ENCODE measurements around the gene C9orf72. TPM values are rescaled to one million over a fixed set of nuclear protein-coding genes. Genes with fewer than 3 reads are reported as not detected.

The C9orf72 gene, protein sequence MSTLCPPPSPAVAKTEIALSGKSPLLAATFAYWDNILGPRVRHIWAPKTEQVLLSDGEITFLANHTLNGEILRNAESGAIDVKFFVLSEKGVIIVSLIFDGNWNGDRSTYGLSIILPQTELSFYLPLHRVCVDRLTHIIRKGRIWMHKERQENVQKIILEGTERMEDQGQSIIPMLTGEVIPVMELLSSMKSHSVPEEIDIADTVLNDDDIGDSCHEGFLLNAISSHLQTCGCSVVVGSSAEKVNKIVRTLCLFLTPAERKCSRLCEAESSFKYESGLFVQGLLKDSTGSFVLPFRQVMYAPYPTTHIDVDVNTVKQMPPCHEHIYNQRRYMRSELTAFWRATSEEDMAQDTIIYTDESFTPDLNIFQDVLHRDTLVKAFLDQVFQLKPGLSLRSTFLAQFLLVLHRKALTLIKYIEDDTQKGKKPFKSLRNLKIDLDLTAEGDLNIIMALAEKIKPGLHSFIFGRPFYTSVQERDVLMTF
- 3.4 to 5.2 TPM (median 4.3 TPM) in 5 replicates for total RNA-seq (2022; extraction: Qiagen RNA extraction)

DNA sequence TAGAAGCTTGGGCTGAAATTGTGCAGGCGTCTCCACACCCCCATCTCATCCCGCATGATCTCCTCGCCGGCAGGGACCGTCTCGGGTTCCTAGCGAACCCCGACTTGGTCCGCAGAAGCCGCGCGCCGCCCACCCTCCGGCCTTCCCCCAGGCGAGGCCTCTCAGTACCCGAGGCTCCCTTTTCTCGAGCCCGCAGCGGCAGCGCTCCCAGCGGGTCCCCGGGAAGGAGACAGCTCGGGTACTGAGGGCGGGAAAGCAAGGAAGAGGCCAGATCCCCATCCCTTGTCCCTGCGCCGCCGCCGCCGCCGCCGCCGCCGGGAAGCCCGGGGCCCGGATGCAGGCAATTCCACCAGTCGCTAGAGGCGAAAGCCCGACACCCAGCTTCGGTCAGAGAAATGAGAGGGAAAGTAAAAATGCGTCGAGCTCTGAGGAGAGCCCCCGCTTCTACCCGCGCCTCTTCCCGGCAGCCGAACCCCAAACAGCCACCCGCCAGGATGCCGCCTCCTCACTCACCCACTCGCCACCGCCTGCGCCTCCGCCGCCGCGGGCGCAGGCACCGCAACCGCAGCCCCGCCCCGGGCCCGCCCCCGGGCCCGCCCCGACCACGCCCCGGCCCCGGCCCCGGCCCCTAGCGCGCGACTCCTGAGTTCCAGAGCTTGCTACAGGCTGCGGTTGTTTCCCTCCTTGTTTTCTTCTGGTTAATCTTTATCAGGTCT lies at the start of gene C9orf72:
C9orf72 (minus strand) TSS at position 564 of the 716 bp plus-strand sequence. CDS start 6,361 bp downstream, outside the sequence.

DNA sequence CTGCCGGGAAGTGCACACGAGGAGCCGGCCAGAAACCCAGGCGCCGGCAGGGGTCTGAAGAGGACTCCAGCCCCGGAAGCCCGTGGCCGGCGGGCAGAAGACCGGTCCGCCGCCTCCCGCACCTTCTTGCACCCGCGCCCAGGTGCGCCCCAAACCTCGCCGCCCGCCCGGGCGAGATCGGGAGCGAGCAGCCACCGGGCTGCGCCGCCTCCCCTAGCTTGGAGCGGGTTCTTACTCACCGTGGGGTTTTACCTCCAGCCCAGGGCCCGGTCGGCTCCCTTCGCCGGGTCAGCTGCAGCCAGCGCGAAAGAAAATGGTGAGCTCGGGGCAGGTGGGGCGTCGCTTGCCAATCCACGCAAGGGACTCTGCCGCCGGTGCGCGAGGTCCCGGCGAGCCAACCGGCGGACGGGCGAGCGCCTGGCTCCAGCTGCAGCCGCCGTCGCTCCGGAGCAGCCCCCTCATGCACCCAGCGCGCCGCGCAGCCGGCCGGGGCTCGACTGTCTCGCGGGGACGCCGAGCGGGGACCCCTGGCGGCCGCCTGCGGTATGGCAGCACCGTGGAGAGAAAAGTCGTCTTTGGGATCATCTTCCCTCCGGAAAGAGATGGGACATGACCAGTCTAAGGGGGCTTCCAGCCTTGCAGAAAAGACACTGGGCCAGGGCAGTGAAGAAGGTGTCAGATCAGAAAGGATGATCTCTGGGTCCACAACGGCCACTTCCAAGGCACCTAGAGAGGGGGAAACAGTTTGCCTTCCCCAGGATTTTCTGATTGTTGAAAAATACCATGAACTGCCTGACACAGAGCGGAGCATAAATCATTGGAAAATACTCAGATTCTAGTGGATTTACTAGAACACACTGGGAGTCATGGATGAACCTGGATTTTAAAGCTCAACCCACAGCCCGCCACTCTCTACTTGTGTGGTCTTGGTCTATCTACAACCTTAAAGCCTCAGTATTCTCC lies 43.7 kb downstream of the C9orf72 start, which contains the start of gene MOB3B:
MOB3B (minus strand) TSS at position 499 of the 963 bp plus-strand sequence. CDS start 74,264 bp downstream, outside the sequence.

DNA sequence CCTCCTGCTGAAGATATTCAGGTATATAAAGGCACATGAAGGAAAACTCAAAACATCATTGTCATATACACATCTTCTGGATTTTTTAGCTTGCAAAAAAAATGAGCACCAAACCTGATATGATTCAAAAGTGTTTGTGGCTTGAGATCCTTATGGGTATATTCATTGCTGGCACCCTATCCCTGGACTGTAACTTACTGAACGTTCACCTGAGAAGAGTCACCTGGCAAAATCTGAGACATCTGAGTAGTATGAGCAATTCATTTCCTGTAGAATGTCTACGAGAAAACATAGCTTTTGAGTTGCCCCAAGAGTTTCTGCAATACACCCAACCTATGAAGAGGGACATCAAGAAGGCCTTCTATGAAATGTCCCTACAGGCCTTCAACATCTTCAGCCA lies 49.0 kb downstream of the C9orf72 start, which contains the start of gene IFNK:
IFNK (plus strand) TSS at position 55 of the 400 bp plus-strand sequence; CDS start at position 102, 47 bp downstream.

Other genes starting within 250 kb of the C9orf72 start
- 0.09 TPM in 1 of 5 replicates, not detected in the others for gene IFNK, start 49.2 kb downstream of the C9orf72 start, total RNA-seq (2022; extraction: Qiagen RNA extraction)
- 8.7 to 14.4 TPM (median 10.6 TPM) in 5 replicates for gene MOB3B, start 43.7 kb downstream of the C9orf72 start, total RNA-seq (2022; extraction: Qiagen RNA extraction)